ENCODE results near the gene PHYHIPL.

PHYHIPL gene

GRCh38 chr10:59190332-59190731 lies 13.9 kb downstream of the PHYHIPL start:
- no peak overlapping the region for H3K27ac ChIP-seq
- no peak for TF ChIP-seq CTCF (IDR thresholded peaks at IDR 0.05; ENCODE audit: low read depth, low read length)

GRCh38 chr10:59206204-59206720 lies 29.8 kb downstream of the PHYHIPL start:
- no peak for DNase-seq
- no peak for TF ChIP-seq CTCF (IDR thresholded peaks at IDR 0.05; ENCODE audit: low read depth, low read length)
- H3K36me3 ChIP-seq: peaks cover 23% of the 10 kb centered on the region
- H3K27me3 ChIP-seq (ENCODE audit: insufficient read depth, low read depth, severe bottlenecking): no peaks in the 10 kb centered on the region
- H3K27ac ChIP-seq: no peak overlapping the region
- peaks cover 3% of the 10 kb centered on the region for H3K9me3 ChIP-seq (ENCODE audit: severe bottlenecking)
- H3K4me3 ChIP-seq (ENCODE audit: low read depth, low read length): no peak overlapping the region

More at GRCh38 chr10:59190332-59190731, 13.9 kb downstream of the PHYHIPL start:
- no peaks in the 10 kb centered on the region for H3K36me3 ChIP-seq
- H3K4me3 ChIP-seq (ENCODE audit: low read depth, low read length): no peak overlapping the region
- H3K27me3 ChIP-seq (ENCODE audit: insufficient read depth, low read depth, severe bottlenecking): no peaks in the 10 kb centered on the region
- DNase-seq: no peak
- peaks cover 5% of the 10 kb centered on the region for H3K9me3 ChIP-seq (ENCODE audit: severe bottlenecking)

- no peak overlapping the region for H3K27ac ChIP-seq
- no peaks in the 10 kb centered on the region for H3K27me3 ChIP-seq (ENCODE audit: insufficient read depth, low read depth, severe bottlenecking)
- H3K36me3 ChIP-seq: peaks cover 10% of the 10 kb centered on the region
- no peak overlapping the region for H3K4me3 ChIP-seq (ENCODE audit: low read depth, low read length)
- no peak for DNase-seq
- no peak for TF ChIP-seq CTCF (IDR thresholded peaks at IDR 0.05; ENCODE audit: low read depth, low read length)
- peaks cover 2% of the 10 kb centered on the region for H3K9me3 ChIP-seq (ENCODE audit: severe bottlenecking)
Observed at GRCh38 chr10:59212301-59212798, 35.9 kb downstream of the PHYHIPL start.

- Histone ChIP-seq H3K9me3 (ENCODE audit: severe bottlenecking) (no peaks in the 10 kb centered on the region), H3K4me3 (ENCODE audit: low read depth, low read length) (no peak overlapping the region), H3K36me3 (no peaks in the 10 kb centered on the region), H3K27me3 (ENCODE audit: insufficient read depth, low read depth, severe bottlenecking) (no peaks in the 10 kb centered on the region), H3K27ac (no peak overlapping the region)
- TF ChIP-seq CTCF (IDR thresholded peaks at IDR 0.05; ENCODE audit: low read depth, low read length): no peak
- no peak for DNase-seq
Observed at GRCh38 chr10:59214160-59214559, 37.7 kb downstream of the PHYHIPL start.

GRCh38 chr10:59216178-59216869 lies 39.9 kb downstream of the PHYHIPL start:
- Histone ChIP-seq H3K36me3 (no peaks in the 10 kb centered on the region), H3K9me3 (ENCODE audit: severe bottlenecking) (no peaks in the 10 kb centered on the region), H3K27ac (no peak overlapping the region), H3K27me3 (ENCODE audit: insufficient read depth, low read depth, severe bottlenecking) (no peaks in the 10 kb centered on the region), H3K4me3 (ENCODE audit: low read depth, low read length) (no peak overlapping the region)
- no peak for DNase-seq
- TF ChIP-seq CTCF (IDR thresholded peaks at IDR 0.05; ENCODE audit: low read depth, low read length): no peak

Measured in WERI-Rb-1 (cell line).